ENCODE measurements around the gene DUSP8. TPM values are rescaled to one million over a fixed set of nuclear protein-coding genes. Genes with fewer than 3 reads are reported as not detected.
"Not testable (repeated sequence)": the region's sequence is repeated elsewhere in the genome, so short reads cannot be mapped to it uniquely, and the experiment has no call there.

DUSP8 gene
- total RNA-seq: 1 to 10 TPM; 5.4 to 6.0 (median 5.7) TPM

- peak within 1 kb of the TSS; percentile 75 for H3K4me3 Mint-ChIP-seq
- ATAC-seq: peak; percentile 64 to 68
- H3K4me1 Mint-ChIP-seq (ENCODE audit: low read depth): peaks cover 19% of the 10 kb centered on the region
- H3K9me3 Mint-ChIP-seq: no peaks in the 10 kb centered on the region
- DNase-seq: peak; percentile 96
- H3K36me3 Mint-ChIP-seq (ENCODE audit: insufficient read depth): no peaks in the 10 kb centered on the region
- peaks cover 2% of the 10 kb centered on the region for H3K27me3 Mint-ChIP-seq (ENCODE audit: low read depth)
Measured at GRCh38 chr11:1572197-1573076, at the start of gene DUSP8. Gene DUSP8, minus strand, starts transcription at chr11:1572271. Its CDS starts 6,445 bp downstream, at chr11:1565826.

GRCh38 chr11:1619449-1619848 lies 47.4 kb upstream of the DUSP8 start:
- ATAC-seq (peak in 1 of 2 donors; percentile 56), DNase-seq (no peak)
- no peaks in the 10 kb centered on the region for H3K9me3 Mint-ChIP-seq
- H3K27me3 Mint-ChIP-seq (ENCODE audit: low read depth): peaks cover 24% of the 10 kb centered on the region
- H3K4me1 Mint-ChIP-seq (ENCODE audit: low read depth): peaks cover 6% of the 10 kb centered on the region
- H3K4me3 Mint-ChIP-seq: no peak overlapping the region
- H3K36me3 Mint-ChIP-seq (ENCODE audit: insufficient read depth): no peaks in the 10 kb centered on the region

GRCh38 chr11:1618231-1618630 lies 46.2 kb upstream of the DUSP8 start:
- DNase-seq: no peak
- H3K4me1 Mint-ChIP-seq (ENCODE audit: low read depth): peaks cover 6% of the 10 kb centered on the region
- no peaks in the 10 kb centered on the region for H3K36me3 Mint-ChIP-seq (ENCODE audit: insufficient read depth)
- H3K9me3 Mint-ChIP-seq: no peaks in the 10 kb centered on the region
- no peak overlapping the region for H3K4me3 Mint-ChIP-seq
- H3K27me3 Mint-ChIP-seq (ENCODE audit: low read depth): peaks cover 26% of the 10 kb centered on the region
- no peak for ATAC-seq

GRCh38 chr11:1608363-1608762 lies 36.3 kb upstream of the DUSP8 start, which contains the start of gene KRTAP5-3:
Gene KRTAP5-3, minus strand, starts transcription at chr11:1608463. Its CDS starts 78 bp downstream, at chr11:1608385.
- Mint-ChIP-seq H3K9me3 (no peaks in the 10 kb centered on the region), H3K36me3 (ENCODE audit: insufficient read depth) (no peaks in the 10 kb centered on the region), H3K27me3 (ENCODE audit: low read depth) (peaks cover 33% of the 10 kb centered on the region), H3K4me1 (ENCODE audit: low read depth) (peaks cover 8% of the 10 kb centered on the region), H3K4me3 (no peak within 1 kb of the TSS)
- DNase-seq: no peak
- ATAC-seq: no peak

- not testable (repeated sequence) for H3K4me1 Mint-ChIP-seq (ENCODE audit: low read depth); H3K9me3 Mint-ChIP-seq; DNase-seq; H3K4me3 Mint-ChIP-seq; H3K36me3 Mint-ChIP-seq (ENCODE audit: insufficient read depth); ATAC-seq
- H3K27me3 Mint-ChIP-seq (ENCODE audit: low read depth): peaks cover 36% of the 10 kb centered on the region
Measured at GRCh38 chr11:1607901-1608300, 35.8 kb upstream of the DUSP8 start.

- not testable (repeated sequence) for H3K36me3 Mint-ChIP-seq (ENCODE audit: insufficient read depth); H3K9me3 Mint-ChIP-seq; H3K4me3 Mint-ChIP-seq; DNase-seq; H3K4me1 Mint-ChIP-seq (ENCODE audit: low read depth); ATAC-seq
- peaks cover 37% of the 10 kb centered on the region for H3K27me3 Mint-ChIP-seq (ENCODE audit: low read depth)
Measured at GRCh38 chr11:1607156-1607845, 35.2 kb upstream of the DUSP8 start.

- DNase-seq; H3K9me3 Mint-ChIP-seq; H3K36me3 Mint-ChIP-seq (ENCODE audit: insufficient read depth); H3K4me1 Mint-ChIP-seq (ENCODE audit: low read depth): not testable (repeated sequence)
- ATAC-seq: peak; percentile 63 to 72
- H3K4me3 Mint-ChIP-seq: peak overlapping the region; percentile 37
- H3K27me3 Mint-ChIP-seq (ENCODE audit: low read depth): peaks cover 39% of the 10 kb centered on the region
Measured at GRCh38 chr11:1605923-1606322, 33.9 kb upstream of the DUSP8 start.

- no peak for ATAC-seq
- no peak overlapping the region for H3K4me3 Mint-ChIP-seq
- no peaks in the 10 kb centered on the region for H3K9me3 Mint-ChIP-seq
- DNase-seq: no peak
- peaks cover 8% of the 10 kb centered on the region for H3K4me1 Mint-ChIP-seq (ENCODE audit: low read depth)
- H3K36me3 Mint-ChIP-seq (ENCODE audit: insufficient read depth): no peaks in the 10 kb centered on the region
- H3K27me3 Mint-ChIP-seq (ENCODE audit: low read depth): peaks cover 30% of the 10 kb centered on the region
Measured at GRCh38 chr11:1604711-1605110, 32.6 kb upstream of the DUSP8 start.

- no peaks in the 10 kb centered on the region for H3K9me3 Mint-ChIP-seq
- peaks cover 8% of the 10 kb centered on the region for H3K4me1 Mint-ChIP-seq (ENCODE audit: low read depth)
- no peak overlapping the region for H3K4me3 Mint-ChIP-seq
- peaks cover 33% of the 10 kb centered on the region for H3K27me3 Mint-ChIP-seq (ENCODE audit: low read depth)
- no peak for ATAC-seq
- no peak for DNase-seq
- H3K36me3 Mint-ChIP-seq (ENCODE audit: insufficient read depth): no peaks in the 10 kb centered on the region
Measured at GRCh38 chr11:1604181-1604580, 32.1 kb upstream of the DUSP8 start.

- H3K36me3 Mint-ChIP-seq (ENCODE audit: insufficient read depth): no peaks in the 10 kb centered on the region
- H3K27me3 Mint-ChIP-seq (ENCODE audit: low read depth): peaks cover 33% of the 10 kb centered on the region
- no peak for DNase-seq
- H3K4me3 Mint-ChIP-seq: no peak overlapping the region
- H3K4me1 Mint-ChIP-seq (ENCODE audit: low read depth): peaks cover 13% of the 10 kb centered on the region
- H3K9me3 Mint-ChIP-seq: no peaks in the 10 kb centered on the region
- ATAC-seq: no peak
Measured at GRCh38 chr11:1603629-1604028, 31.6 kb upstream of the DUSP8 start.

- H3K36me3 Mint-ChIP-seq (ENCODE audit: insufficient read depth); ATAC-seq; H3K9me3 Mint-ChIP-seq; DNase-seq; H3K4me3 Mint-ChIP-seq: not testable (repeated sequence)
- Mint-ChIP-seq H3K27me3 (ENCODE audit: low read depth) (peaks cover 28% of the 10 kb centered on the region), H3K4me1 (ENCODE audit: low read depth) (peaks cover 14% of the 10 kb centered on the region)
Measured at GRCh38 chr11:1601663-1602062, 29.6 kb upstream of the DUSP8 start.

GRCh38 chr11:1600626-1601025 lies 28.6 kb upstream of the DUSP8 start:
- DNase-seq (no peak), ATAC-seq (no peak)
- H3K4me3 Mint-ChIP-seq: no peak overlapping the region
- H3K36me3 Mint-ChIP-seq (ENCODE audit: insufficient read depth): no peaks in the 10 kb centered on the region
- H3K27me3 Mint-ChIP-seq (ENCODE audit: low read depth): peaks cover 30% of the 10 kb centered on the region
- no peaks in the 10 kb centered on the region for H3K9me3 Mint-ChIP-seq
- peaks cover 7% of the 10 kb centered on the region for H3K4me1 Mint-ChIP-seq (ENCODE audit: low read depth)

GRCh38 chr11:1598816-1599215 lies 26.7 kb upstream of the DUSP8 start:
- ATAC-seq (no peak), DNase-seq (no peak)

GRCh38 chr11:1598406-1598805 lies 26.3 kb upstream of the DUSP8 start:
- ATAC-seq; H3K36me3 Mint-ChIP-seq (ENCODE audit: insufficient read depth); DNase-seq; H3K4me3 Mint-ChIP-seq; H3K9me3 Mint-ChIP-seq: not testable (repeated sequence)
- H3K4me1 Mint-ChIP-seq (ENCODE audit: low read depth): peaks cover 11% of the 10 kb centered on the region
- H3K27me3 Mint-ChIP-seq (ENCODE audit: low read depth): peaks cover 31% of the 10 kb centered on the region

More at GRCh38 chr11:1598816-1599215, 26.7 kb upstream of the DUSP8 start:
- Mint-ChIP-seq H3K36me3 (ENCODE audit: insufficient read depth) (no peaks in the 10 kb centered on the region), H3K4me1 (ENCODE audit: low read depth) (peaks cover 11% of the 10 kb centered on the region), H3K4me3 (no peak overlapping the region), H3K9me3 (no peaks in the 10 kb centered on the region), H3K27me3 (ENCODE audit: low read depth) (peaks cover 34% of the 10 kb centered on the region)
